HAP-1 (cell line): ENCODE measurements around the gene TSPAN16.
"Not testable (repeated sequence)": the region's sequence is repeated elsewhere in the genome, so short reads cannot be mapped to it uniquely, and the experiment has no call there.

ENCODE experiments used
- DNase-seq, 2 experiments: peaks; one replicate each; pipeline ENCODE4 v3.0.0-alpha.2; 2016 to 2020; ENCODE audit warnings: low spot score in 2 of 2
- H3K27me3 ChIP-seq: fragments of 250-450 bp; sonication (Bioruptor Pico); 2 replicates; pipeline ENCODE4 v1.5.1; 2020; ENCODE audit warnings: low read depth, mild to moderate bottlenecking, moderate library complexity
- H3K36me3 ChIP-seq: fragments of 250-450 bp; sonication (Bioruptor Pico); replicated peaks from 2 replicates; pipeline ENCODE4 v1.5.1; 2020; ENCODE audit warnings: mild to moderate bottlenecking
- H3K4me1 ChIP-seq: fragments of 250-450 bp; sonication (Bioruptor Pico); 2 replicates; pipeline ENCODE4 v1.5.1; 2020; ENCODE audit warnings: mild to moderate bottlenecking
- H3K4me3 ChIP-seq: fragments of 250-450 bp; sonication (Bioruptor Pico); 2 replicates; pipeline ENCODE4 v1.5.1; 2020; ENCODE audit warnings: mild to moderate bottlenecking, moderate library complexity
- H3K9me3 ChIP-seq: fragments of 250-450 bp; sonication (Bioruptor Pico); 2 replicates; pipeline ENCODE4 v1.5.1; 2020; ENCODE audit warnings: mild to moderate bottlenecking, moderate library complexity
- in situ Hi-C: fragments of 300-500 bp; cut with MboI; formaldehyde crosslinking; loops from 3 replicates; pipeline ENCODE4 v1.14.3; 2020; ENCODE audit warnings: low sequenced_read_pairs, inconsistent platforms, mixed read lengths

The TSPAN16 gene

GRCh38 chr19:11300811-11301120 is 4.8 kb downstream of the TSPAN16 start:
- Histone ChIP-seq H3K4me1 (peaks cover 4% of the 10 kb centered on the region; the same call in 1 of the 2 replicates), H3K36me3 (no peaks in the 10 kb centered on the region), H3K4me3 (no peak overlapping the region), H3K27me3 (no peaks in the 10 kb centered on the region), H3K9me3 (no peaks in the 10 kb centered on the region)
- no peak for DNase-seq
- in situ Hi-C loops: no loop called here

- Histone ChIP-seq H3K9me3 (no peaks in the 10 kb centered on the region), H3K27me3 (no peaks in the 10 kb centered on the region), H3K4me1 (no peaks in the 10 kb centered on the region; the same call in 1 of the 2 replicates), H3K4me3 (no peak overlapping the region), H3K36me3 (no peaks in the 10 kb centered on the region)
- in situ Hi-C loops: no loop called here
- no peak for DNase-seq
These were observed 9.0 kb downstream of the TSPAN16 start for GRCh38 chr19:11304936-11305335.

GRCh38 chr19:11306337-11306736 is 10.4 kb downstream of the TSPAN16 start:
- in situ Hi-C loops: no loop called here
- H3K4me1 ChIP-seq: no peaks in the 10 kb centered on the region; the same call in 1 of the 2 replicates
- no peaks in the 10 kb centered on the region for H3K9me3 ChIP-seq
- H3K36me3 ChIP-seq: no peaks in the 10 kb centered on the region
- H3K27me3 ChIP-seq: no peaks in the 10 kb centered on the region
- no peak for DNase-seq
- no peak overlapping the region for H3K4me3 ChIP-seq

GRCh38 chr19:11320278-11320995 is 24.5 kb downstream of the TSPAN16 start:
- DNase-seq, H3K36me3 ChIP-seq, H3K9me3 ChIP-seq, H3K4me3 ChIP-seq, H3K27me3 ChIP-seq, H3K4me1 ChIP-seq, in situ Hi-C loops: not testable (repeated sequence)

GRCh38 chr19:11321191-11322126 is 25.5 kb downstream of the TSPAN16 start:
- in situ Hi-C loops: no loop called here
- H3K4me1 ChIP-seq: no peaks in the 10 kb centered on the region
- no peaks in the 10 kb centered on the region for H3K9me3 ChIP-seq
- DNase-seq: no peak
- H3K36me3 ChIP-seq: no peaks in the 10 kb centered on the region
- no peaks in the 10 kb centered on the region for H3K27me3 ChIP-seq
- no peak overlapping the region for H3K4me3 ChIP-seq

- H3K9me3 ChIP-seq: no peaks in the 10 kb centered on the region
- no peaks in the 10 kb centered on the region for H3K36me3 ChIP-seq
- H3K27me3 ChIP-seq: no peaks in the 10 kb centered on the region
- no peak for DNase-seq
- H3K4me1 ChIP-seq: no peaks in the 10 kb centered on the region
- H3K4me3 ChIP-seq: no peak overlapping the region
- in situ Hi-C loops: no loop called here
These were observed 26.5 kb downstream of the TSPAN16 start for GRCh38 chr19:11322269-11323024.

- Histone ChIP-seq H3K9me3 (no peaks in the 10 kb centered on the region), H3K36me3 (no peaks in the 10 kb centered on the region), H3K4me1 (no peaks in the 10 kb centered on the region), H3K4me3 (no peak overlapping the region), H3K27me3 (no peaks in the 10 kb centered on the region)
- in situ Hi-C loops: no loop called here
- no peak for DNase-seq
These were observed 27.7 kb downstream of the TSPAN16 start for GRCh38 chr19:11323601-11324078.

- Histone ChIP-seq H3K27me3 (no peaks in the 10 kb centered on the region), H3K9me3 (no peaks in the 10 kb centered on the region), H3K4me3 (no peak overlapping the region), H3K4me1 (no peaks in the 10 kb centered on the region), H3K36me3 (no peaks in the 10 kb centered on the region)
- in situ Hi-C loops: no loop called here
- peak in 1 of 2 experiments; percentile 49 for DNase-seq
These were observed 28.2 kb downstream of the TSPAN16 start for GRCh38 chr19:11324079-11324661.

GRCh38 chr19:11324748-11325389 is 28.9 kb downstream of the TSPAN16 start:
- Histone ChIP-seq H3K27me3 (no peaks in the 10 kb centered on the region), H3K36me3 (no peaks in the 10 kb centered on the region), H3K9me3 (no peaks in the 10 kb centered on the region), H3K4me1 (peaks cover 1% of the 10 kb centered on the region), H3K4me3 (no peak overlapping the region)
- no peak for DNase-seq
- in situ Hi-C loops: no loop called here

GRCh38 chr19:11325544-11325943 is 29.6 kb downstream of the TSPAN16 start:
- DNase-seq: no peak
- Histone ChIP-seq H3K9me3 (no peaks in the 10 kb centered on the region), H3K4me1 (peaks cover 3% of the 10 kb centered on the region), H3K36me3 (no peaks in the 10 kb centered on the region), H3K4me3 (no peak overlapping the region), H3K27me3 (no peaks in the 10 kb centered on the region)
- in situ Hi-C loops: no loop called here

- H3K27me3 ChIP-seq: no peaks in the 10 kb centered on the region
- no peaks in the 10 kb centered on the region for H3K9me3 ChIP-seq
- peak in 1 of 2 experiments; percentile 53 for DNase-seq
- H3K36me3 ChIP-seq: peaks cover 5% of the 10 kb centered on the region
- in situ Hi-C loops: no loop called here
- H3K4me1 ChIP-seq: peaks cover 3% of the 10 kb centered on the region
- H3K4me3 ChIP-seq: no peak overlapping the region
These were observed 34.2 kb downstream of the TSPAN16 start for GRCh38 chr19:11330127-11330526.

GRCh38 chr19:11331502-11331901 is 35.5 kb downstream of the TSPAN16 start:
- H3K4me1 ChIP-seq: peaks cover 3% of the 10 kb centered on the region
- H3K36me3 ChIP-seq: peaks cover 8% of the 10 kb centered on the region
- H3K9me3 ChIP-seq: no peaks in the 10 kb centered on the region
- H3K27me3 ChIP-seq: no peaks in the 10 kb centered on the region
- no peak overlapping the region for H3K4me3 ChIP-seq
- in situ Hi-C loops: no loop called here
- DNase-seq: no peak

- no peaks in the 10 kb centered on the region for H3K27me3 ChIP-seq
- no peak for DNase-seq
- peaks cover 3% of the 10 kb centered on the region for H3K4me1 ChIP-seq
- H3K9me3 ChIP-seq: no peaks in the 10 kb centered on the region
- H3K4me3 ChIP-seq: no peak overlapping the region
- H3K36me3 ChIP-seq: peaks cover 8% of the 10 kb centered on the region
- in situ Hi-C loops: no loop called here
These were observed 36.9 kb downstream of the TSPAN16 start for GRCh38 chr19:11332822-11333221.
